Measurements from ENCODE around the gene SPAG9.

SPAG9 gene

GRCh38 chr17:50939795-50940684 is 180.6 kb downstream of the SPAG9 start:
- no peak for DNase-seq (ENCODE audit: low read depth in 2 of 2, low spot score in 1 of 2)

DNA sequence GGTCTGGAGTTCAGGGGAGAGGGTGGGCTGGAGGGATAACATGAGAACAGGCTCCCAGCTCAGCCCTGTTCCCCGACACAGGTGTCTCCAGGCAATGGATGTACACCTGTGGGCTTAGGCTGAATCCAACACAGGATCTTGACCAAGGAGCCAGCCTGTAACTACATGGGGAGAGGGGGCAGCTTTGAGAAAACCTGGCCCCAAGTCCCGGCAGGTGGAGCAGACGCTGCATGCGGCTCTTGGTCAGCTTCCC is 181.2 kb downstream of the SPAG9 start:
- DNase-seq (ENCODE audit: low read depth in 2 of 2, low spot score in 1 of 2), result no peak

DNA sequence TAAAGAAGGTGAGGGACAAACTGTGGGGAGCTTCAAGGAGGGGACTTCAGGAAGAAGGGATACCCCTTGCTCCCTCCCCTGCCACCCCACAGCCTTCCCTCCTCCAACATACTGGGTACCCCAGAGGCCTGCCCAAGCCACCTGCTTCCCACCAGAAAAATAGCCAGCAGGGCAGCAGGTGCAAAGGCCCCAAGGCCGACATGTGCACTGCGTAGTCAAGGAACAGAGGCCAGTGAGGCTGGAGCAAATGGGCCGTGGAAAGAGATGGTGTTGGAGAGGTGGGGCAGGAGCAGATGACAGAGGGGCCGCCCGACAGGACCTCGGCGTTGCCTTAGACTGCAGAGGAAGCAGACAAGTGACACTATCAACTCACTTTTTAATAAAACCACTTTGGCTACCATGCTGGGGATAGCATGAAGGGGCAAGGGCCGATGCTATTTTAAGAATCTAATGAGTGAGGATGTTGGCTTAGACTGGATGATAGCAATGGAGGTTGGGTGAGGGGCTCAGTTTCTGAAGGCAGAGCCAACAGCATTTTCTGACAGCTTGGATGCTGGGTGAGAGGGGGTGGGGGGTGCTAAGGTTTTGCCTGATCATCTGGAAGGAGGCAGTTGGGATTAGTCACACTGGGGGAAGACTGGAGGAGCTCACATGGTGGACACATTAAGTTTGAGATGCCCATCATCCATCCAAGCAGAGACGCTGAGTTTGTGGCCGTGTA is 181.7 kb downstream of the SPAG9 start:
- DNase-seq (ENCODE audit: low read depth in 2 of 2, low spot score in 1 of 2), result no peak

GRCh38 chr17:50935996-50936266 is 184.7 kb downstream of the SPAG9 start:
- no peak for DNase-seq (ENCODE audit: low read depth in 2 of 2, low spot score in 1 of 2)

DNA sequence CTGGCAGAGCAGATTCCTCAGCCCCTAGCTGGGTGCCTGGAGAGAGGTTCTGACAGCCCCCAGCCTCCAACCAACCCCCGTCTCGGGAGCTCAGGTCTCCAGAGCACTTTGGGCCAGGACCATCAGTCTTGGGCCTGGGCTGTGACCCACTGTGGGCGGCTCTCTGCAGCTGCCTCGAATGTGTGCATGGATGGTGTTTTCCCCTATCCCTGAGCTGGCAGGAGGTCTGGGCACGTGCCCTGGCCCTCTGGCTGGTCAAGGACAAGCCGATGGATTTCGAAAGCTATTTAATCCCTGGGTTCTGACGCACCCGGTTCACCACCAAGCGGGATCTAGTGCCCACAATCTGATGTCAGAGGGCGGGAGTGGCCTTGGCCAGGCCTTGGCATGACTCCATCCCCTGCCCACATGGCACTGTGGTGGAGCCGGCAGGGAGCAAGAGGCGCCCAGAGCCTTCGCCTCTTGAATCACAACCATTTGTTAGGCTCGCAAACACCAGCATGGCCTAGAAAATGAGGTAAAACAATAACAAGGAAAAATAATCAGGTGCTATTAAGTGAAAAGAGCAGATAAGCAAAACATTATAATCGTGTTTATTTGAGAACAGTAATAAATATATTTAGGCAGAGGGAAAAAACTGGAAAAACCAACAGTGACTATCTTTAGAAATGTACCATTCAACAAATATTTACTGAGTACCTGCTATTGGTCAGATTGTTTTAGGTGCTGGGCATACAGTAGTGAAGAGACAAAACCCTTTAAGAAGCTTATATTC is 185.3 kb downstream of the SPAG9 start:
- DNase-seq (ENCODE audit: low read depth in 2 of 2, low spot score in 1 of 2), result no peak

- no peak for DNase-seq (ENCODE audit: low read depth in 2 of 2, low spot score in 1 of 2)
These were observed 185.9 kb downstream of the SPAG9 start for GRCh38 chr17:50934672-50935220.

DNA sequence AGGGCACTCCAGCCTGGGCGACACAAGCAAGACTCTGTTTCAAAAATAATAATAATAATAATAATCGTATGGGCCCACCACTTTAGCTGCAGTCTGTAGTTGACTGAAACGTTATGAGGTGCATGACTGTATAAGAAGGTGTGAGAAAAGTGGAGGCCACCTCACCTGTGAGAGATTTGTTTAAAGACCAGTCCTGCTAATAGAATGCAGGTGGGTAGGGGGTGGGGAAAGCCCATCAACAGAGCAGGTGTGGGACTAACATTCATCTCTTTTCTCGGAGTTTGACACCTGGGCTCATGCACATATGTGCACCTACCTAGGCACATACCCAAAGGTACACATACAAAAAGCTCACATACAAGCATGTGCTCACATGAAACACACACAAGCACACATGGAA is 186.5 kb downstream of the SPAG9 start:
- no peak for DNase-seq (ENCODE audit: low read depth in 2 of 2, low spot score in 1 of 2)

GRCh38 chr17:50931144-50931908 is 189.3 kb downstream of the SPAG9 start:
- DNase-seq (ENCODE audit: low read depth in 2 of 2, low spot score in 1 of 2), result no peak

DNA sequence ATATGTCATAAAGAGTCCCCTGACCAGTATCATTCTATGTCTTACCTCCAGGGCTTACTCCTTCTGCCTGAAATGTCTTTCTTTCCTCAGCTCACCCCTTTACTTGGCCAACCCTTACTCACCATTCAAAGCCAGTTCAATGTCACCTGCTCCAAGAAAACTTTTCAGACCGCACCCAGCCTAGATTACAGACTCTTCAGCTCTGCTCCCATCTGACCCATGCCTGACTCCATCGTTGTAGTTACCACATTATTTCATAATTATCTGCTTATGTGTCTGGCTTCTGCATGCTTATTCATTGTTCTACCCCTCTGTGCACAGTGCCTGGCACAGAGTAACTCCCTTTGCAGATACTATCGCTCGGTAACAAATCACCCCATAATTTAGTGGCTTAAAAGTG is 192.0 kb downstream of the SPAG9 start:
- no peak for DNase-seq (ENCODE audit: low read depth in 2 of 2, low spot score in 1 of 2)

GRCh38 chr17:50927287-50927686 is 193.4 kb downstream of the SPAG9 start:
- no peak for DNase-seq (ENCODE audit: low read depth in 2 of 2, low spot score in 1 of 2)

GRCh38 chr17:50926523-50926922 is 194.1 kb downstream of the SPAG9 start:
- DNase-seq (ENCODE audit: low read depth in 2 of 2, low spot score in 1 of 2), result no peak

DNA sequence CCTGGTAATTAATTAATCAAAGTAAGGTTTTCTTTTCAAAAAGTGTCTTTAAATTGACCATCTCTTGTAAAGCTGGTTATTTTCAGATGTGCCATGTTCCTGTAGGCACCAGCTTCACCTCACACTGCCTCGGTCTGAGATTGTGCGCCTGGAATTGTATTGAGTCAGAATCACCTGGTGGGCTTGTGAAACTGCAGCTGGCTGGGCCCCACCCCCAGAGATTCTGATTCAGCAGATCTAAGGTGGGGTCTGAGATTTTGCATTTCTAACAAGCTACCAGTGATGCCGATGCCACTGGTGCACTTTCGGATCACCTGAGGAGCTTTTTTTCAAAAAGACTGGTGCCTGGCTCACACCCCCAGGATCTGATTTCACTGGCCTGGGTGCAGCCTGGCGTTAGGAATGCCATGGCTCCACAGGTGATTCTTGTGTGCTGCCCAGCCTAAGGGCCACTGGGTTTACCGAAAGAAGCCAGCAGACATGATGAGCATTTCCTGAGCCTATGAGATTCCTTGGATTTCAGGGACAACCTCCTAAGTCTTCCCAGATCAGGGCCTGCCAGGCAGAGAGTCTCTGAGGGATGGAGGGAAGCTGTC is 195.3 kb downstream of the SPAG9 start:
- DNase-seq (ENCODE audit: low read depth in 2 of 2, low spot score in 1 of 2), result no peak

GRCh38 chr17:50924800-50925199 is 195.9 kb downstream of the SPAG9 start:
- no peak for DNase-seq (ENCODE audit: low read depth in 2 of 2, low spot score in 1 of 2)

GRCh38 chr17:50924300-50924699 is 196.4 kb downstream of the SPAG9 start:
- no peak for DNase-seq (ENCODE audit: low read depth in 2 of 2, low spot score in 1 of 2)

DNA sequence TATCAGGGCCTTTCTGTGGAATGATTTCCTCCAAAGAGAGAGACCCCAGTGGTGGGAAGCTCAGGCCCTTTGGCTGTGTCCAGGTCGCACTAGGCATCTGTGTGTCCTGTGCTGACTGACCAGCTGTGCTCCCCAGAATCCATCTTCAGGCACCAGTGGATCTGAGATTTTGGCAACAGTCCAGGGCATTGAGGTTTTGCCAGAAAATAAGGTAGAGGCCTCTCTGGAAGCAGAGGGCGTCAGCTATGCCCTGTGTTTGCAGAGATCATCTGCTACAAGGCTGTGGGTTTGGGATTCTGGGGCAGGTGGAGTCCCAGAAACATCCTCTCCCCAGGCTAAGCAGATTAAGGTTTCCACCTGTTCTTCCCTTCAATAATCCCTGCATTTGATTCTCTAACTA is 197.1 kb downstream of the SPAG9 start:
- DNase-seq (ENCODE audit: low read depth in 2 of 2, low spot score in 1 of 2), result no peak

- no peak for DNase-seq (ENCODE audit: low read depth in 2 of 2, low spot score in 1 of 2)
These were observed 197.8 kb downstream of the SPAG9 start for GRCh38 chr17:50922721-50923405.

- no peak for DNase-seq (ENCODE audit: low read depth in 2 of 2, low spot score in 1 of 2)
These were observed 198.6 kb downstream of the SPAG9 start for GRCh38 chr17:50922107-50922506.

- DNase-seq (ENCODE audit: low read depth in 2 of 2, low spot score in 1 of 2), result no peak
These were observed 199.6 kb downstream of the SPAG9 start for GRCh38 chr17:50920891-50921586.

DNA sequence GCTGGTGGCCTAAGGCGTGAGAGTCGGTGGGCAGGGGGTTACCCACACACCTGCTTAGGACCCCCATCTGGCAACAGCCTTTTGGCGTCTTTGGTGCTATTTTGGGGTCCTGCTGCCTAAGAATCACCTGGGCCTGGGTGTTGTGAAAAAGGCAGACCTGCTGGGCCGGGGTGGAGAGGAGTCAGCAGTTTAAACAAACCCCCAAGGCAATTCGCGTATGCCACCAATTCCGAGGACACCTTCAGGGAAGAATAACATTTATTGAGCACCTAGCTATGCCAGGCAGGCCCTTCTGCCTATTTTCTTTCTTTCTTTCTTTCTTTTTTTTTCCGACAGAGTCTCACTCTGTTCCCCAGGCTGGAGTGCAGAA is 200.6 kb downstream of the SPAG9 start:
- no peak for DNase-seq (ENCODE audit: low read depth in 2 of 2, low spot score in 1 of 2)
